HepG2 (cell line): Measurements from ENCODE around the gene TTC6. TPM values are rescaled to one million over a fixed set of nuclear protein-coding genes. Genes with fewer than 3 reads are reported as not detected.
A peak's percentile ranks its signal among the peaks of the same experiment; 100 is the strongest.

Source experiments
- ATAC-seq: fragments of 200-7000 bp; cut with Tn5 transposase; 3 replicates; pipeline ENCODE4 v1.9.1; 2020; ENCODE audit warnings: mild to moderate bottlenecking, moderate library complexity
- BruUV-seq: library from RNA; stranded (reverse); fragments of 400-500 nt; replicated peaks from 2 replicates; lab custom pipeline; 2021; lab: Mats Ljungman, UMichigan
- CTCF ChIA-PET: fragments of 300-600 bp; formaldehyde crosslinking; extraction: SDS; loops from one replicate; lab custom pipeline; 2021; ENCODE audit warnings: low total read pairs, inconsistent platforms, low intra/inter-chr PET ratio; lab: Yijun Ruan, JAX
- POLR2A ChIA-PET: fragments of 350-600 bp; sonication (Branson Sonifier 250); formaldehyde crosslinking; loops from one replicate; lab custom pipeline; 2020; ENCODE audit warnings: antibody characterized with exemption, inconsistent platforms; lab: Yijun Ruan, JAX
- DNase-seq: peaks from one replicate; pipeline ENCODE4 v3.0.0-alpha.2; 2015; ENCODE audit warnings: low spot score
- FAIRE-seq: peaks from 3 replicates; lab custom pipeline; 2011; peaks lifted over from hg19 to GRCh38; lab: Jason Lieb, UNC
- H2AFZ ChIP-seq: one replicate; pipeline ENCODE4 v1.6.1; 2011; ENCODE audit warnings: low read length, inconsistent platforms
- H3K27ac ChIP-seq: fragments of 300-600 bp; 3 replicates; pipeline ENCODE4 v1.8.0; 2011; ENCODE audit warnings: mixed run types, mild to moderate bottlenecking, mixed read lengths, low read length, inconsistent platforms; ENCODE audit not compliant: insufficient read depth; ENCODE audit errors: extremely low read length
- H3K27me3 ChIP-seq, 2 experiments: fragments of 200-600 bp in 1 of 2; 2 replicates in 1 of 2; 3 replicates in 1 of 2; pipeline versions ENCODE4 v1.6.0 to v1.8.0; 2011; ENCODE audit warnings: low read length in 2 of 2, mild to moderate bottlenecking in 2 of 2, moderate library complexity in 2 of 2, inconsistent platforms in 1 of 2; ENCODE audit not compliant: insufficient read depth in 2 of 2, control insufficient read depth in 1 of 2
- H3K36me3 ChIP-seq, 2 experiments: fragments of 200-600 bp in 1 of 2; replicated peaks in 1 of 2; 2 replicates in 1 of 2; 3 replicates in 1 of 2; pipeline versions ENCODE4 v1.5.1 to v1.8.0; 2011; ENCODE audit warnings: low read length in 2 of 2, inconsistent platforms in 1 of 2; ENCODE audit not compliant: insufficient read depth in 2 of 2, control insufficient read depth in 1 of 2
- H3K4me1 ChIP-seq: 2 replicates; pipeline ENCODE4 v1.5.1; 2012; ENCODE audit warnings: low read length, inconsistent platforms; ENCODE audit not compliant: insufficient read depth
- H3K4me2 ChIP-seq: 2 replicates; pipeline ENCODE4 v1.6.0; 2011; ENCODE audit warnings: low read depth, low read length, inconsistent platforms
- H3K4me3 ChIP-seq, 3 experiments: fragments of 200-600 bp in 1 of 3; sonication (generic), shearing (Covaris generic) in 1 of 3; replicated peaks in 1 of 3; 2 replicates each; pipeline ENCODE4 v1.5.1; 2011 to 2016; ENCODE audit warnings: low read length in 3 of 3, inconsistent platforms in 2 of 3, low read depth in 2 of 3, mild to moderate bottlenecking in 2 of 3, control low read depth in 1 of 3, mixed read lengths in 1 of 3; ENCODE audit not compliant: insufficient read depth in 1 of 3
- H3K79me2 ChIP-seq: one replicate; pipeline ENCODE4 v1.6.1; 2011; ENCODE audit warnings: low read length, inconsistent platforms; ENCODE audit not compliant: insufficient read depth
- H3K9ac ChIP-seq: 2 replicates; pipeline ENCODE4 v1.6.0; 2011; ENCODE audit warnings: mild to moderate bottlenecking, low read depth, low read length, inconsistent platforms; ENCODE audit not compliant: insufficient read depth
- H3K9me3 ChIP-seq: 2 replicates; pipeline ENCODE4 v1.5.1; 2012; ENCODE audit warnings: mild to moderate bottlenecking, low read length
- H4K20me1 ChIP-seq: 2 replicates; pipeline ENCODE4 v1.6.0; 2011; ENCODE audit warnings: inconsistent platforms, mild to moderate bottlenecking, low read length, moderate library complexity; ENCODE audit not compliant: insufficient read depth
- ARID5B ChIP-seq: IDR thresholded peaks from 2 replicates; pipeline ENCODE4 v1.4.0; 2020; ENCODE audit warnings: mild to moderate bottlenecking, missing genetic modification reagents
- EP300 ChIP-seq, 3 experiments: sonication (generic) in 1 of 3; formaldehyde crosslinking in 1 of 3; IDR thresholded peaks; 2 replicates each; pipeline versions ENCODE4 v1.5.1 to v1.6.1; 2011 to 2020; ENCODE audit warnings: low read depth in 2 of 3, low read length in 2 of 3, borderline replicate concordance in 1 of 3, improper control_type of control experiment in 1 of 3, mild to moderate bottlenecking in 1 of 3, missing genetic modification reagents in 1 of 3, moderate library complexity in 1 of 3
- FIP1L1 ChIP-seq: fragments of 200-400 bp; formaldehyde crosslinking; IDR thresholded peaks from 2 replicates; pipeline ENCODE4 v1.6.1; 2018; ENCODE audit warnings: low read depth, mild to moderate bottlenecking, low read length, moderate library complexity, borderline replicate concordance; ENCODE audit not compliant: insufficient read depth
- GATAD2A ChIP-seq: IDR thresholded peaks from 2 replicates; pipeline ENCODE4 v1.6.1; 2016
- GFI1 ChIP-seq: sonication (generic); formaldehyde crosslinking; IDR thresholded peaks from 2 replicates; pipeline ENCODE4 v1.5.0; 2020; ENCODE audit warnings: missing genetic modification reagents, mild to moderate bottlenecking, borderline replicate concordance
- HNF4G ChIP-seq, 2 experiments: sonication (generic) in 1 of 2; formaldehyde crosslinking in 1 of 2; IDR thresholded peaks; 2 replicates each; pipeline versions ENCODE4 v1.4.0 to v1.6.1; 2011 to 2020; ENCODE audit warnings: borderline replicate concordance in 2 of 2, low read depth in 2 of 2, mild to moderate bottlenecking in 2 of 2, low read length in 1 of 2, missing genetic modification reagents in 1 of 2, moderate library complexity in 1 of 2
- HOMEZ ChIP-seq: IDR thresholded peaks from 2 replicates; pipeline ENCODE4 v1.6.1; 2016; ENCODE audit warnings: low read depth
- NFE2L1 ChIP-seq: sonication (generic); formaldehyde crosslinking; IDR thresholded peaks from 2 replicates; pipeline ENCODE4 v1.4.0; 2020; ENCODE audit warnings: missing genetic modification reagents, mild to moderate bottlenecking, borderline replicate concordance
- ONECUT2 ChIP-seq: sonication (generic); formaldehyde crosslinking; IDR thresholded peaks from 2 replicates; pipeline ENCODE4 v1.4.0; 2020; ENCODE audit warnings: missing genetic modification reagents
- PAXIP1 ChIP-seq: sonication (generic); formaldehyde crosslinking; conservative IDR thresholded peaks from 2 replicates; pipeline ENCODE4 v1.4.0; 2020; ENCODE audit warnings: mild to moderate bottlenecking, missing genetic modification reagents, moderate library complexity
- TBX3 ChIP-seq: fragments of 450-650 bp; IDR thresholded peaks from 2 replicates; pipeline ENCODE4 v1.6.1; 2017; ENCODE audit warnings: antibody characterized with exemption, mild to moderate bottlenecking, inconsistent platforms, borderline replicate concordance
- ZMYM4 ChIP-seq: sonication (generic); formaldehyde crosslinking; IDR thresholded peaks from 2 replicates; pipeline ENCODE4 v1.8.1; 2023; ENCODE audit warnings: mild to moderate bottlenecking, missing genetic modification reagents
- WGBS: methylation state at CpG from one replicate; pipeline ENCODE4 v1.1.6; 2017; ENCODE audit warnings: low lambda C conversion rate; 5-methylcytosine and 5-hydroxymethylcytosine counted together
- in situ Hi-C: cut with HindIII; loops from 2 replicates; pipeline ENCODE4 v1.10.0; 2017; ENCODE audit warnings: low pct_unique_long_range_greater_than_20kb; ENCODE audit not compliant: extremely low pct_ligation_motif_present
- intact Hi-C: fragments of 100-400 bp; cut with micrococcal nuclease; formaldehyde crosslinking; loops from one replicate; pipeline ENCODE4 v1.10.0; 2022; ENCODE audit not compliant: unreplicated experiment
- polyA plus RNA-seq, 8 experiments: library from polyadenylated mRNA; depleted of rRNA in 3 of 8; stranded (reverse) in 7 of 8; unstranded in 1 of 8; fragments of >200 nt; fragmentation: Illumina TruSeq in 4 of 8; extraction: Trizol in 4 of 8; gene quantifications; 2 replicates each; pipeline versions ENCODE4 v1.2.1 to v1.2.3, GENCODE V29; 2011 to 2016; ENCODE audit warnings: low read depth in 4 of 8, missing spikeins in 1 of 8, mixed read lengths in 1 of 8; ENCODE audit not compliant: insufficient read depth in 1 of 8
- total RNA-seq, 5 experiments: library from RNA; depleted of rRNA; stranded (reverse); fragments of >200 nt; fragmentation: Illumina TruSeq; extraction: Trizol; gene quantifications; 2 replicates each; pipeline ENCODE4 v1.2.3, GENCODE V29; 2016; ENCODE audit warnings: low read depth in 1 of 5

Gene TTC6
- total and polyA plus RNA-seq, 2 of the 13 experiments (the other 11 are each of a cell fraction or from before 2014, with no cell fraction given), result 9.3 to 27.4 TPM

GRCh38 chr14:37558740-37559139, 36.7 kb upstream of the TTC6 start:
- BruUV-seq, result no TSS peak
- DNase-seq (no peak), ATAC-seq (peak; percentile 19; the same call in 1 of the 3 replicates), FAIRE-seq (no peak)
- CTCF ChIA-PET, result no interaction called here
- in situ Hi-C loops, result no loop called here
- Histone ChIP-seq H3K9me3 (no peaks in the 10 kb centered on the region), H3K4me2 (no peak overlapping the region), H3K36me3 (no peaks in the 10 kb centered on the region), H2AFZ (no peak overlapping the region), H4K20me1 (no peaks in the 10 kb centered on the region), H3K27me3 (no peaks in the 10 kb centered on the region), H3K27ac (no peak overlapping the region), H3K9ac (no peak overlapping the region), H3K4me1 (peaks cover 36% of the 10 kb centered on the region), H3K4me3 (no peak overlapping the region), H3K79me2 (no peaks in the 10 kb centered on the region)
- POLR2A ChIA-PET, result interaction anchor here (1.0 to 1.4 kb wide), 3 partner anchors 12 to 37 kb away, joined by 3 to 4 read pairs (median 3); partner anchors contain the start of genes FOXA1 and TTC6
- intact Hi-C loops, result no loop called here
- 65% methylated on average over 4 of the region's 4 CpGs for WGBS
- peak; percentile 59 for TF ChIP-seq ONECUT2
- TF ChIP-seq NFE2L1, result no peak
- no peak for TF ChIP-seq FIP1L1
- TF ChIP-seq TBX3, result 0 out of 2 replicates have a peak, but pooled peaks have one; percentile 10
- TF ChIP-seq ARID5B (CRISPR knock-in tag), result peak; percentile 16; the same call in 1 of the 2 replicates
- peak; percentile 76 for TF ChIP-seq ZMYM4 (CRISPR knock-in tag)
- TF ChIP-seq PAXIP1 (CRISPR knock-in tag), result peak; percentile 53; the same call in 1 of the 2 replicates
- peak; percentile 19; the same call in 1 of the 2 replicates for TF ChIP-seq GATAD2A
- TF ChIP-seq GFI1 (CRISPR knock-in tag), result peak; percentile 54; the same call in 1 of the 2 replicates
- TF ChIP-seq EP300 (IDR thresholded peaks at IDR 0.05; ENCODE audit: low read depth in 2 of 2, low read length in 2 of 2), result peak in 1 of 2 experiments; percentile 10; a peak in 1 of 4 replicates
- TF ChIP-seq EP300 (CRISPR knock-in tag; IDR thresholded peaks at IDR 0.05; ENCODE audit: borderline replicate concordance), result no peak
- peak; percentile 36 for TF ChIP-seq HNF4G (IDR thresholded peaks at IDR 0.05; ENCODE audit: borderline replicate concordance, low read depth, low read length)
- TF ChIP-seq HNF4G (CRISPR knock-in tag; IDR thresholded peaks at IDR 0.05; ENCODE audit: borderline replicate concordance, low read depth), result 0 out of 2 replicates have a peak, but pooled peaks have one; percentile 33
- TF ChIP-seq HOMEZ (CRISPR knock-in tag), result peak; percentile 34; the same call in 1 of the 2 replicates
